CD4-positive, alpha-beta T cell treated with Interleukin-17A for 1 hour (primary cell): ENCODE measurements around the gene SHKBP1.
"Not testable (repeated sequence)": the region's sequence is repeated elsewhere in the genome, so short reads cannot be mapped to it uniquely, and the experiment has no call there.

Source experiments
- DNase-seq: peaks from one replicate; pipeline ENCODE4 v3.0.0-alpha.2; 2020

The SHKBP1 gene

GRCh38 chr19:40556953-40557530, 19.6 kb upstream of the SHKBP1 start:
- DNase-seq, result no peak

DNA sequence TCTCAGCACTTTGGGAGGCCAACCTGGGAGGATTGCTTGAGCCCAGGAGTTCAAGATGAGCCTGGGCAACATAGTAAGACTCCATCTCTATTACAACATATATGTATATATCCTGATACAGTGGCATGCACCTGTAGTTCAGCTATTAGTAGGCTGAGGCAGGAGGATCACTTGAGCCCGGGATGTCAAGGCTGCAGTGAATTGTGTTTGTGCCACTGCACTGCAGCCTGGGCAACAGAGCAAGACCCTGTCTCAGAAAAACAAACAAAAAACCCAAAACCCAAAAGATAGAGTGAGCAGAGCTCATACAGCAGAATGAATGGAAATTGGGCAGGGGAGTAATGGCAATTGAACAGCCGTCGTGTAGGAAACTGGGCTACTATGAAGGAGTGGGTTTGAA, 17.3 kb upstream of the SHKBP1 start:
- DNase-seq, result no peak

DNA sequence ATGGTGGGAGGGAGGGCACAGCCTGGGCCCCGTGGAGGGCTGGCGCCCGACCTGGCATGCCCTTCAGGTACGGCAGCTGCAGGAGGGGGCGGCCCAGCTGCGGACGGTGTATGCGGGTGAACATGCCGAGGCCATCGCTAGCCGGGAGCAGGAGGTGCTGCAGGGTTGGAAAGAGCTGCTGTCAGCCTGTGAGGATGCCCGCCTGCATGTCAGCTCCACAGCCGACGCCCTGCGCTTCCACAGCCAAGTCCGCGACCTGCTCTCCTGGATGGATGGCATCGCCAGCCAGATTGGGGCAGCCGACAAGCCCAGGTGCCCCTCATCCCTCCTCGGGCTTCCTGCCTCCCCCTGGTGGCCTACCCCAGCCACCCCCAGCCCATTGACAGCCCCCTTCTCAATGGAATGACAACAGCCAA, 16.6 kb upstream of the SHKBP1 start:
- DNase-seq, result no peak

DNA sequence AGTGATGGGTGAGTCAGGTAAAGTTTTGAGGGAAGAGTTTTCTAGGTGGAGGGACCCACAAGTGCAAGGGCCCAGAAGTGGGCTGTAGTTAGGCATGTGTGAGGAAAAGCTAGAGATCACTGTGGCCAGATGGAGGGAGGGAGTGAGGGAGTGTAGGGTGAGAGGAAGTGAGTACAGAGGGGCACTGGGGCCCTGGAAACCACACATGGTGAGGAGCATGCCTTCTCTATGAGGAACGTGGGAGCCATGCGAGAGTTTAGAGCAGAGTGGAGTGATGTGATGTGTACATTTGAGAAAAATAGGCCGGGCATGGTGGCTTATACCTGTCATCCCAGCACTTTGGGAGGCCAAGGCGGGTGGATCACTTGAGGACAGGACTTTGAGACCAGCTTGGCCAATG, 14.7 kb upstream of the SHKBP1 start:
- no peak for DNase-seq

DNA sequence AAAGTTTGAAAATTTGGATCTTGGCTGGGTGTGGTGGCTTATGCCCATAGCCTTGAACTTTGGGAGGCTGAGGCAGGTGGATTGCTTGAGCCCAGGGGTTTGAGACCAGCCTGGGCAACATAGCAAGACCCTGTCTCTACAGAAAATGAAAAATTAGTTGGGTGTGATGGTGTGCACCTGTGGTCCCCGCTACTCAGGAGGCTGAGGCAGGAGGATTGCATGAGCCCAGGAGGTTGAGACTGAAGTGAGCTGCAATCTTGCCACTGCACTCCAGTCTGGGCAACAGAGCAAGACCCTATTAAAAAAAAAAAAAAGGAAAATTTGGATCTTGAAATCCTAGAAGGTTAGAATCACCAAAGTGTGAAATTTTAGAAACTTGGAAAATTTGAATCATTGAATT, 12.1 kb upstream of the SHKBP1 start:
- not testable (repeated sequence) for DNase-seq

- DNase-seq, result no peak
These were observed 11.3 kb upstream of the SHKBP1 start for GRCh38 chr19:40565355-40565754.

- DNase-seq, result no peak
These were observed 10.7 kb upstream of the SHKBP1 start for GRCh38 chr19:40565910-40566495.

- DNase-seq, result no peak
These were observed 9.5 kb upstream of the SHKBP1 start for GRCh38 chr19:40567040-40567749.

DNA sequence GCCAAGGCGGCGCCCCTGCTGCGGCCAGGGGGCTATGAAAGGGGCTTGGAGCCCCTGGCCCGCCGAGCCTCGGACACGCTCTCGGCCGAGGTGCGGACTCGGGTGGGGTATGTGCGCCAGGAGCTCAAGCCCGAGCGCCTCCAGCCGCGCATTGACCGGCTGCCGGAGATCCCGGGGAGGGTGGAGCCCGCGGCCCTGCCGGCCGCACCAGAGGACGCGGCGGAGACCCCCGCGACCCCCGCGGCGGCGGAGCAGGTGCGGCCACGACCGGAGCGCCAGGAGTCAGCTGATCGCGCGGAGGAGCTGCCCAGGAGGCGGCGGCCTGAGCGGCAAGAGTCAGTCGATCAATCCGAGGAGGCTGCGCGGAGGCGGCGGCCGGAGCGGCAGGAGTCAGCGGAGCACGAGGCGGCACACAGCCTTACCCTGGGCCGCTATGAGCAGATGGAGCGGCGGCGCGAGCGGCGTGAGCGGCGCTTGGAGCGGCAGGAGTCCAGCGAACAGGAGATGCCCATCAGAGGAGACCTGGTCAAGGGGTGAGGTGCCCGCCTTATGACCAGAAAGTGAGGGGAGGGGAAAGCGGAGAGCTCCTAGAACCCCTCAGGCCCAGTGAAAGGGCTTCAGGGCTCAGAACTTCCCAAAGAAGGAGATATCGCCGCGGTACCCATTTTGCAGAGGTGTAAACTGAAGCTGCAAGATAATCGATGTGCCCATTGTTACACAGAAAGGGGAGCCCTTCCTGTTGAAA, 8.8 kb upstream of the SHKBP1 start:
- DNase-seq, result no peak

- peak; percentile 99 for DNase-seq
These were observed 6.2 kb upstream of the SHKBP1 start for GRCh38 chr19:40570313-40571004.

DNA sequence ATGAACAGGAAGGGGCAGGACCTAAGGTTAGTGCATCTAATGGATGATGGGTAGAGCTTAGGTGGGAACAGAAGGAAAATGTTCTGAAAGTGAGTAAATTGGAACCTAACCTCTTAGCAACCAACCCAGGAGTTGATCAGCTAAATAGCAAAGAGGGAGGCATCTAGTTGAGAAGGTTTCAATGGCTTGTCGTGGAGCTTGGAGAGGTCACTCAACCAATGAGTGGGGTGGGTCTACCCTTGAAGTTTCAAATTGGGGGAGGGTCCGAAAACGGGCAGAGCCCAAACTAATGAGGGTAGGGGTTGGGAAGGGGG, 5.7 kb upstream of the SHKBP1 start:
- no peak for DNase-seq

DNA sequence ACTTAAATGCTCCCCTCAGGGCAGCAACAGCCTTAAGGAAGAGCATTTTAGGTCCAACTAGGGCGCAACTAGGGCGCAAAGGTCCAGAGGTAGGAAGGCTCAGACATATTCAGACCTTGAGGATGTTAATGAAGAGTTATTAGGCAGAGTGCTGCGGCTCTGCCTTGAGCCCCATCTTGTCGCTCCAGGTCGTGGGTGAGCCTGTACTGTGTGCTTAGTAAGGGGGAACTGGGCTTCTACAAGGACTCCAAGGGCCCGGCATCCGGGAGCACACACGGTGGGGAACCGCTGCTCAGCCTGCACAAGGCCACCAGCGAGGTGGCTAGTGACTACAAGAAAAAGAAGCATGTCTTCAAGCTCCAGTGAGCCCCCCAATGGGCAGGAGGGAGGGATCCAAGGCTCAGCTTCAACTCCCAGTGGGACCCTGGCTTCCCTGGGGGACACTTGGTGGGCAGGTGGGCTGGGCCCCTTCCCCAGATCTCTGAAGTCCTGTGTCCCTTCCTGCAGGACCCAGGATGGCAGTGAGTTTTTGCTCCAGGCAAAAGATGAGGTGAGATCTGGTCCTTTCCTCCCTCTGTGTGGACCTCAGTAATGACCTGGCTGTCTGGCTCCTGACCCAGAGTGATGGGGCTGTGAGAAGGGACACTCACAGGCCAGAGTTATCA, 4.7 kb upstream of the SHKBP1 start:
- DNase-seq, result no peak

DNA sequence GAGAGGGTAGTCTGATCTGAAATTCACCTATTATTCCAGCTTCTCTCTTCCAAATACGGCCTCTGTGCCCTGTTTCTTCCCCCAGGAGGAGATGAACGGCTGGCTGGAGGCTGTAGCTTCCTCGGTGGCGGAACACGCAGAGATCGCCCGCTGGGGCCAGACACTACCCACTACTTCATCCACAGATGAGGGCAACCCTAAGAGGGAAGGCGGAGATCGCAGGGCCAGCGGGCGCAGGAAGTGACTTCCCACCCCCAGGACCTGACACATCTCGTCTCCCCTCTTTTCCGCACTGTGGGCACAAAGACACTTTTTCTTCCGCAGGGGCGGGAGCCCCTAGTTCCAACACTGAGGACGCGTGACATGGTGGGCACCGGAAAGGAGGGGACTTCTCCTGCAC, 1.3 kb upstream of the SHKBP1 start:
- no peak for DNase-seq

DNA sequence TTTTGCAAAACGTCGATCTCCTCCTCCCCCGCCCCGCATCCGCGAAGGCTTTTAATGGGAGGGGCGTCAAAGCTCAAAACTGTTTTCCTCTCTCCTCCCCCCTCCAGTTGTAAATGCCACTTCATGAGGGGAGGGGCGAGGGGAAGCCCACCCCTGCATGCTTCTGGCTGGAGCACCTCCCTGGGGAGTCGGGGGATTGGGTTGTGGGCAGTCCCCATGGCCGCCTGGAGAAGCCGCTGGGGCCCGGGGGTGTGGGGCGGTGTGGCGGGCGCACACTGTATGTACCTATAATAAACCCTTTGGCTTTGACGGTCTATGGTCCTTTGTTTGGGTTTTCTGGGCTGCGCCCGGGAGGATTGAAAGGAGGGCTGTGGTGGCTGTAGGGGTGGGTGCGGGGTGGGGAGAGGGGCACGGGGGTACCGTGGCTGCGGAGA, 505 bp upstream of the SHKBP1 start:
- peak; percentile 42 for DNase-seq

DNA sequence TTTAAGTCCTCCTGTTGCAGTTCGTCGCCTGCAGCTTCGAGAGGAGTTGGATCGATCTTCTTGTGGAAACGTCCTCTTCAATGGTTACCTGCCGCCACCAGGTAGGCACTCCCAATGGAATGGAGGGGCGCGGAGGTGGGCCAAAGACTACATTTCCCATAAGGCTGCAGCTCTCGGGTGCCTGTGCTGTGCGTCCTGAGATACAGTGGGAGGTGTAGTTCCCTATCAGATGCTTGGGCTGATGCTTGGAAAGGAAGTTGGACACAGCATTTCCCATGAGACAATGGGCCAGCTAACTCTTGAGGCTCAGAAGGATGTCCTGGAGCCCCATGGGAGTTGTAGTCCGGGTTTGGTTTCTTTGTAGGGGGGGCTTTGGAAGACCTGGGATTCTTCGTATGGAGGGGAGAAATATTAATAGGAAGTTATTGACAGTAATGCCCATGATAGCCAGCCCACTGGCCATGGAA, 1.8 kb downstream of the SHKBP1 start:
- peak; percentile 29 for DNase-seq

- no peak for DNase-seq
These were observed 3.9 kb downstream of the SHKBP1 start for GRCh38 chr19:40580619-40581018.

GRCh38 chr19:40581531-40581930, 4.9 kb downstream of the SHKBP1 start:
- no peak for DNase-seq

GRCh38 chr19:40582467-40582866, 5.8 kb downstream of the SHKBP1 start:
- DNase-seq, result no peak

- DNase-seq, result no peak
These were observed 6.6 kb downstream of the SHKBP1 start for GRCh38 chr19:40583283-40583682.

GRCh38 chr19:40584007-40584406, 7.3 kb downstream of the SHKBP1 start:
- no peak for DNase-seq

DNA sequence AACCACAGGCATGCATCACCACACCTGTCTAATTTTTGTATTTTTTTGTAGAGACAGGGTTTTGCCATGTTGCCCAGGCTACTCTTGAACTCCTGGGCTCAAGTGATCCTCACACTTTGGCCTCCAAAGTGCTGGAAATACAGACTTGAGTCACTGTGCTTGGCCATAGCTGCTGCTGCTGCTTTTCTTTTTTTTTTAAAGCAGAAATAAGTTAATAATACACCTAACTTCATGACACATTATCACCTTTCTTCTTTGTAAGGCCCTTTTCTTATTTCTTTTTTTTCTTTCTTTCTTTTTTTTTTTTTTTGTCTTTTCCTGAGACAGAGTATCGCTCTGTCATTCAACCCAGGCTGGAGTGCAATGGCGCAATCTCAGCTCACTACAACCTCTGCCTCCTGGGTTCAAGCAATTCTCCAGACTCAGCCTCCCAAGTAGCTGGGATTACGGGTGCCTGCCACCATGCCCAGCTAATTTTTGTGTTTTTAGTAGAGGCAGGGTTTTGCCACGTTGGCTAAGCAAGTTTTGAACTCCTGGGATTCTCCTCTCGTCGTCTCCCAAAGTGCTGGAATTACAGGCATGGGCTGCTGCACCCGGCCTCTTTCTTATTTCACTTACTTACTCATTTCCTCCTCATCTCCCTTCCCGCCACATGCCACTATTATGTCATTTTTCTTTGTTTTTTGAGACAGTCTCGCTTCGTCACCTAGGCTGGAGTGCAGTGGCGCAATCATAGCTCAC, 8.7 kb downstream of the SHKBP1 start:
- no peak for DNase-seq

GRCh38 chr19:40585982-40586422, 9.3 kb downstream of the SHKBP1 start:
- no peak for DNase-seq
